GM23338 (cell line): ENCODE measurements around the gene MYO16. TPM values are rescaled to one million over a fixed set of nuclear protein-coding genes. Genes with fewer than 3 reads are reported as not detected.

Experiments used
- ATAC-seq: fragments of 200-7000 bp; cut with Tn5 transposase; 3 replicates; pipeline ENCODE4 v1.9.1; 2020
- DNase-seq: peaks from one replicate; pipeline ENCODE4 v3.0.0-alpha.2; 2015; ENCODE audit warnings: low spot score
- H2AFZ ChIP-seq: fragments of 200-600 bp; sonication (generic); 2 replicates; pipeline ENCODE4 v1.8.0; 2016; ENCODE audit warnings: antibody characterized with exemption, mild to moderate bottlenecking, moderate library complexity
- H3F3A ChIP-seq: fragments of 200-600 bp; sonication (generic); replicated peaks from 2 replicates; pipeline ENCODE4 v1.8.0; 2017; ENCODE audit warnings: antibody characterized with exemption, mixed run types, low read depth
- H3K27ac ChIP-seq: fragments of 200-600 bp; sonication (generic); 2 replicates; pipeline ENCODE4 v1.6.1; 2016; ENCODE audit warnings: low read depth
- H3K27me3 ChIP-seq: fragments of 200-600 bp; sonication (generic); 2 replicates; pipeline ENCODE4 v1.8.0; 2016; ENCODE audit warnings: mild to moderate bottlenecking, mixed run types, moderate library complexity; ENCODE audit not compliant: insufficient read depth
- H3K36me3 ChIP-seq: fragments of 200-600 bp; sonication (generic); 2 replicates; pipeline ENCODE4 v1.8.0; 2016; ENCODE audit warnings: mild to moderate bottlenecking; ENCODE audit not compliant: insufficient read depth
- H3K4me1 ChIP-seq: fragments of 200-600 bp; sonication (generic); 2 replicates; pipeline ENCODE4 v1.8.0; 2016; ENCODE audit warnings: mild to moderate bottlenecking, moderate library complexity; ENCODE audit not compliant: insufficient read depth
- H3K4me2 ChIP-seq: fragments of 200-600 bp; sonication (generic); 2 replicates; pipeline ENCODE4 v1.7.1; 2017; ENCODE audit warnings: mixed run types
- H3K4me3 ChIP-seq: fragments of 200-600 bp; sonication (generic); 2 replicates; pipeline ENCODE4 v1.6.1; 2016; ENCODE audit warnings: mixed run types
- H3K79me2 ChIP-seq: fragments of 200-600 bp; sonication (generic); replicated peaks from 2 replicates; pipeline ENCODE4 v1.8.0; 2017; ENCODE audit warnings: mild to moderate bottlenecking; ENCODE audit not compliant: insufficient read depth
- H3K9me2 ChIP-seq: fragments of 200-600 bp; sonication (generic); 2 replicates; pipeline ENCODE4 v1.8.0; 2017; ENCODE audit not compliant: insufficient read depth
- H4K20me1 ChIP-seq: fragments of 200-600 bp; sonication (generic); replicated peaks from 2 replicates; pipeline ENCODE4 v1.8.0; 2017; ENCODE audit warnings: mild to moderate bottlenecking; ENCODE audit not compliant: insufficient read depth
- H3K27ac Mint-ChIP-seq: 2 replicates; pipeline ENCODE4 v1.8.0; 2020; ENCODE audit warnings: inconsistent platforms, mild to moderate bottlenecking, moderate library complexity, mixed read lengths
- H3K27me3 Mint-ChIP-seq: 3 replicates; pipeline ENCODE4 v1.8.0; 2022; ENCODE audit warnings: low read depth, mild to moderate bottlenecking, moderate library complexity, mixed read lengths, inconsistent platforms; ENCODE audit not compliant: insufficient read depth, poor library complexity
- H3K36me3 Mint-ChIP-seq: 3 replicates; pipeline ENCODE4 v1.8.0; 2021; ENCODE audit warnings: low read depth, mild to moderate bottlenecking, inconsistent platforms, moderate library complexity, mixed read lengths
- H3K4me1 Mint-ChIP-seq: 3 replicates; pipeline ENCODE4 v1.8.0; 2020; ENCODE audit warnings: mild to moderate bottlenecking, inconsistent platforms, mixed read lengths
- H3K4me3 Mint-ChIP-seq: 3 replicates; pipeline ENCODE4 v1.8.0; 2021; ENCODE audit warnings: moderate library complexity, mild to moderate bottlenecking, inconsistent platforms, mixed read lengths
- H3K9me3 Mint-ChIP-seq: 3 replicates; pipeline ENCODE4 v1.8.0; 2020; ENCODE audit warnings: moderate library complexity, mild to moderate bottlenecking, inconsistent platforms, mixed read lengths
- EZH2phosphoT487 ChIP-seq: fragments of 200-600 bp; sonication (generic); IDR thresholded peaks from one replicate; pipeline ENCODE4 v1.8.1; 2018; ENCODE audit warnings: antibody characterized with exemption; ENCODE audit not compliant: unreplicated experiment
- JUNB ChIP-seq: IDR thresholded peaks from one replicate; pipeline ENCODE4 v1.6.1; 2016; ENCODE audit warnings: antibody characterized with exemption; ENCODE audit not compliant: unreplicated experiment
- polyA plus RNA-seq: library from polyadenylated mRNA; unstranded; fragments of >200 nt; fragmentation: Nextera tagmentation; extraction: Ambion mirVana; gene quantifications from 2 replicates; pipeline ENCODE4 v1.2.1, GENCODE V29; 2016
- total RNA-seq: library from RNA; depleted of rRNA; stranded (reverse); fragments of >200 nt; shearing (Covaris generic); gene quantifications from 2 replicates; pipeline ENCODE4 v1.2.3, GENCODE V29; 2014
- TF ChIP-seq, protein P1 (sequence below): IDR thresholded peaks from 2 replicates; pipeline ENCODE4 v1.6.1; 2016; ENCODE audit warnings: antibody characterized with exemption
- TF ChIP-seq, protein P2 (sequence below): IDR thresholded peaks from one replicate; pipeline ENCODE4 v1.6.1; 2018; ENCODE audit warnings: antibody characterized with exemption; ENCODE audit not compliant: unreplicated experiment
- TF ChIP-seq, protein P3 (sequence below), 2 experiments: fragments of 200-600 bp in 1 of 2; sonication (generic) in 1 of 2; conservative IDR thresholded peaks; 2 replicates each; pipeline versions ENCODE4 v1.5.1 to v1.6.1; 2016 to 2017; ENCODE audit warnings: antibody characterized with exemption in 2 of 2, low read depth in 2 of 2, mild to moderate bottlenecking in 2 of 2, moderate library complexity in 1 of 2

The MYO16 gene
- total and polyA plus RNA-seq, 2 experiments from 2014 or later = 0.10 to 0.13 TPM

DNA sequence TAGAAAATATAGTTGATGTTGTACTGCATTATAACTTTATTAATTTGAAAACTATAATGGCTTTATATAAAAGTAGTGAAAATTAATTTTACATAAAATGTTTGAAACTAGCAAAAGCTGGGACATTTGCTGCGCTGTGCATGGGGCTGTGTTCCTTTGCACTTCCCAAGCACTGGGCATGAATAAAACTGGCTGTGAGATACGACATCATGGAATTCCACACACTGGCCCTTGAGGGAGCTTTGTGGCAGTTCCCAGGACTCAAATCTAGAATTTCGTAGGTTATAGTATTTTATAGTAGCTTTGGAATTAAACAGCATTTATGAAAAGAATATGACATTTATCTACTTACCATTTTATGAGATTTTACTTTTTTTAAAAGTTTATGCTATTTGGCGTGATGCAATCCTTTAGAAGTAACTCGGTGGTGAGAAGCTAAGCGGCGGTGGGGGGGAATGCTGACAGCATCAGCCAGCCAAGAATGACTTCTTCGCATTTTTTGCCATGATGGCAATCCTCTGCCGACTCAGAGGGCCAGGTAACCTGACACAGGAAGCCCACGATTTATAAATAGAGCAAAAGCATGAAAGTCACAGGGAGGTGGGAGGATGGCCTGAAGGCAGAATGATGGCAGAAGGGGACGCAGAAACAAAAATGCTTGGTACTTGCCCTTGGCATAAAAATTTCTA is 553.5 kb downstream of the MYO16 start (continued):
- TF ChIP-seq, protein P1, sequence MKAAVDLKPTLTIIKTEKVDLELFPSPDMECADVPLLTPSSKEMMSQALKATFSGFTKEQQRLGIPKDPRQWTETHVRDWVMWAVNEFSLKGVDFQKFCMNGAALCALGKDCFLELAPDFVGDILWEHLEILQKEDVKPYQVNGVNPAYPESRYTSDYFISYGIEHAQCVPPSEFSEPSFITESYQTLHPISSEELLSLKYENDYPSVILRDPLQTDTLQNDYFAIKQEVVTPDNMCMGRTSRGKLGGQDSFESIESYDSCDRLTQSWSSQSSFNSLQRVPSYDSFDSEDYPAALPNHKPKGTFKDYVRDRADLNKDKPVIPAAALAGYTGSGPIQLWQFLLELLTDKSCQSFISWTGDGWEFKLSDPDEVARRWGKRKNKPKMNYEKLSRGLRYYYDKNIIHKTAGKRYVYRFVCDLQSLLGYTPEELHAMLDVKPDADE = no peak
- TF ChIP-seq JUNB = no peak
- TF ChIP-seq, protein P2, sequence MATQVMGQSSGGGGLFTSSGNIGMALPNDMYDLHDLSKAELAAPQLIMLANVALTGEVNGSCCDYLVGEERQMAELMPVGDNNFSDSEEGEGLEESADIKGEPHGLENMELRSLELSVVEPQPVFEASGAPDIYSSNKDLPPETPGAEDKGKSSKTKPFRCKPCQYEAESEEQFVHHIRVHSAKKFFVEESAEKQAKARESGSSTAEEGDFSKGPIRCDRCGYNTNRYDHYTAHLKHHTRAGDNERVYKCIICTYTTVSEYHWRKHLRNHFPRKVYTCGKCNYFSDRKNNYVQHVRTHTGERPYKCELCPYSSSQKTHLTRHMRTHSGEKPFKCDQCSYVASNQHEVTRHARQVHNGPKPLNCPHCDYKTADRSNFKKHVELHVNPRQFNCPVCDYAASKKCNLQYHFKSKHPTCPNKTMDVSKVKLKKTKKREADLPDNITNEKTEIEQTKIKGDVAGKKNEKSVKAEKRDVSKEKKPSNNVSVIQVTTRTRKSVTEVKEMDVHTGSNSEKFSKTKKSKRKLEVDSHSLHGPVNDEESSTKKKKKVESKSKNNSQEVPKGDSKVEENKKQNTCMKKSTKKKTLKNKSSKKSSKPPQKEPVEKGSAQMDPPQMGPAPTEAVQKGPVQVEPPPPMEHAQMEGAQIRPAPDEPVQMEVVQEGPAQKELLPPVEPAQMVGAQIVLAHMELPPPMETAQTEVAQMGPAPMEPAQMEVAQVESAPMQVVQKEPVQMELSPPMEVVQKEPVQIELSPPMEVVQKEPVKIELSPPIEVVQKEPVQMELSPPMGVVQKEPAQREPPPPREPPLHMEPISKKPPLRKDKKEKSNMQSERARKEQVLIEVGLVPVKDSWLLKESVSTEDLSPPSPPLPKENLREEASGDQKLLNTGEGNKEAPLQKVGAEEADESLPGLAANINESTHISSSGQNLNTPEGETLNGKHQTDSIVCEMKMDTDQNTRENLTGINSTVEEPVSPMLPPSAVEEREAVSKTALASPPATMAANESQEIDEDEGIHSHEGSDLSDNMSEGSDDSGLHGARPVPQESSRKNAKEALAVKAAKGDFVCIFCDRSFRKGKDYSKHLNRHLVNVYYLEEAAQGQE = no peak
- TF ChIP-seq, protein P3, sequence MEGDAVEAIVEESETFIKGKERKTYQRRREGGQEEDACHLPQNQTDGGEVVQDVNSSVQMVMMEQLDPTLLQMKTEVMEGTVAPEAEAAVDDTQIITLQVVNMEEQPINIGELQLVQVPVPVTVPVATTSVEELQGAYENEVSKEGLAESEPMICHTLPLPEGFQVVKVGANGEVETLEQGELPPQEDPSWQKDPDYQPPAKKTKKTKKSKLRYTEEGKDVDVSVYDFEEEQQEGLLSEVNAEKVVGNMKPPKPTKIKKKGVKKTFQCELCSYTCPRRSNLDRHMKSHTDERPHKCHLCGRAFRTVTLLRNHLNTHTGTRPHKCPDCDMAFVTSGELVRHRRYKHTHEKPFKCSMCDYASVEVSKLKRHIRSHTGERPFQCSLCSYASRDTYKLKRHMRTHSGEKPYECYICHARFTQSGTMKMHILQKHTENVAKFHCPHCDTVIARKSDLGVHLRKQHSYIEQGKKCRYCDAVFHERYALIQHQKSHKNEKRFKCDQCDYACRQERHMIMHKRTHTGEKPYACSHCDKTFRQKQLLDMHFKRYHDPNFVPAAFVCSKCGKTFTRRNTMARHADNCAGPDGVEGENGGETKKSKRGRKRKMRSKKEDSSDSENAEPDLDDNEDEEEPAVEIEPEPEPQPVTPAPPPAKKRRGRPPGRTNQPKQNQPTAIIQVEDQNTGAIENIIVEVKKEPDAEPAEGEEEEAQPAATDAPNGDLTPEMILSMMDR (conservative IDR thresholded peaks at IDR 0.05; ENCODE audit: low read depth in 2 of 2) = no peak

DNA sequence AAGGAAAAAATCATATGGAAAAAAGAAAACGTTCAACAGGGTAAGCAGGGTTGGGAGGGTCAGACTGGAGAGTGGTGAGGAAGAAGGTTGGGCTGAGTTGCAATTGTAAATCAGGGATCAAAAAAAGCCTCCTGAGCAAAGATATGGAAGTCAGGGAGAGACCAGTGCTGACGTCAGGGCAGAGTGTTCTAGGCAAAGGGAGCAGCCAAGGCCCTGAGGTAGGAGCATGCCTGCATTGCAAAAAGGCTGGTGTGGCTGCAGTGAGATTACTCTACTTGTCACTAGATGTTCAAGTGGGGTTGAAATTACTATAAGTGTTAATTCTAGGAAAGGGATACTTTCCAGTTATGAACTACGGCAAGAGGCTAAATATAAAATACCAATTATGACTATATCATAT is 562.0 kb downstream of the MYO16 start:
- Mint-ChIP-seq H3K9me3 (no peaks in the 10 kb centered on the region), H3K4me1 (peaks cover 31% of the 10 kb centered on the region), H3K36me3 (no peaks in the 10 kb centered on the region), H3K27me3 (no peaks in the 10 kb centered on the region), H3K27ac (0 out of 2 replicates have a peak overlapping the region, but pooled peaks have one; percentile 59), H3K4me3 (no peak overlapping the region)
- peaks cover 5% of the 10 kb centered on the region; the same call in 1 of the 2 replicates for H3K9me2 ChIP-seq
- H3K4me2 ChIP-seq = no peak overlapping the region
- no peaks in the 10 kb centered on the region for H3K79me2 ChIP-seq
- TF ChIP-seq EZH2phosphoT487 = no peak
- no peaks in the 10 kb centered on the region for H3K27me3 ChIP-seq
- H3K27ac ChIP-seq = no peak overlapping the region
- H3K36me3 ChIP-seq = no peaks in the 10 kb centered on the region
- DNase-seq (no peak), ATAC-seq (no peak)
- no peak overlapping the region for H3K4me3 ChIP-seq
- H4K20me1 ChIP-seq = no peaks in the 10 kb centered on the region
- H3K4me1 ChIP-seq = peaks cover 32% of the 10 kb centered on the region
- H2AFZ ChIP-seq = no peak overlapping the region
- no peaks in the 10 kb centered on the region for H3F3A ChIP-seq

DNA sequence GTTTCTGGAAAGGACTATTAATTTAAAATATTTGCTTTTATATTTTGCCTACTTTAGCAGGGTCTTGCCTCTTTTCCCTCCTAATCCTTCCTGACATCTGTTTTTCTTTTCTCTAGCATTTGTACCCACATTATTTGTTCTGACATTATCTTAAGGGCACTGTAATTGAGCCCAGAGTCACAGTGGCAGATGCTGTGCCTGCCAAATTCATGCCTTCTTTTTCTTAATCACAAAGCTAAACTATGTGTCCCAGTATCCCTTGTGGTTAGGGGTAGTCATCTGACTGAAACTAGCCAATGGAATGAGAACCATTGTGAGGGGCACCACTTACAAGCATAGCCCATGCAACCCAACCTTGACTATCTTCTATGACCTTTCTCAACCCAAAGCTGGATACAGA is 562.9 kb downstream of the MYO16 start:
- H4K20me1 ChIP-seq = no peaks in the 10 kb centered on the region
- DNase-seq = no peak
- peaks cover 41% of the 10 kb centered on the region for H3K4me1 ChIP-seq
- H3K4me2 ChIP-seq = no peak overlapping the region
- Mint-ChIP-seq H3K9me3 (no peaks in the 10 kb centered on the region), H3K36me3 (no peaks in the 10 kb centered on the region), H3K27ac (no peak overlapping the region), H3K27me3 (peaks cover 4% of the 10 kb centered on the region), H3K4me3 (no peak overlapping the region), H3K4me1 (peaks cover 40% of the 10 kb centered on the region)
- peaks cover 5% of the 10 kb centered on the region; the same call in 1 of the 2 replicates for H3K9me2 ChIP-seq
- no peak for ATAC-seq
- no peaks in the 10 kb centered on the region for H3K27me3 ChIP-seq
- no peak overlapping the region for H3K27ac ChIP-seq
- H3K4me3 ChIP-seq = no peak overlapping the region
- H3K79me2 ChIP-seq = no peaks in the 10 kb centered on the region
- H3F3A ChIP-seq = no peaks in the 10 kb centered on the region
- H3K36me3 ChIP-seq = no peaks in the 10 kb centered on the region
- H2AFZ ChIP-seq = no peak overlapping the region
- TF ChIP-seq, protein P3 (conservative IDR thresholded peaks at IDR 0.05; ENCODE audit: low read depth in 2 of 2) = no peak
- TF ChIP-seq, protein P1 = no peak
